GM12873 (cell line): ENCODE results near the gene TAAR2.
A peak's percentile ranks its signal among the peaks of the same experiment; 100 is the strongest.

ENCODE experiments used
- CTCF ChIP-seq: IDR thresholded peaks from 2 replicates; pipeline ENCODE4 v1.5.1; 2012; ENCODE audit warnings: low read depth, mild to moderate bottlenecking, moderate library complexity, low read length, control low read depth; ENCODE audit not compliant: insufficient read depth; ENCODE audit errors: missing control alignments

Gene TAAR2

GRCh38 chr6:132624175-132624574 lies at the start of gene TAAR2:
Gene TAAR2, minus strand, starts transcription at chr6:132624275. Its CDS starts 0 bp downstream, at chr6:132624275.
- no peak for TF ChIP-seq CTCF

GRCh38 chr6:132673376-132674094 lies 49.5 kb upstream of the TAAR2 start:
- TF ChIP-seq CTCF: no peak

- no peak for TF ChIP-seq CTCF
Measured at GRCh38 chr6:132671295-132671694, 47.2 kb upstream of the TAAR2 start.

GRCh38 chr6:132669690-132670291 lies 45.7 kb upstream of the TAAR2 start:
- peak; percentile 40 for TF ChIP-seq CTCF

GRCh38 chr6:132666118-132666517 lies 42.0 kb upstream of the TAAR2 start:
- no peak for TF ChIP-seq CTCF

GRCh38 chr6:132664309-132665034 lies 40.4 kb upstream of the TAAR2 start:
- TF ChIP-seq CTCF: no peak

GRCh38 chr6:132663661-132664060 lies 39.6 kb upstream of the TAAR2 start:
- no peak for TF ChIP-seq CTCF
